HG03175 (cell line): ENCODE data around the gene PLEKHA7.
"Not testable (repeated sequence)": the region's sequence is repeated elsewhere in the genome, so short reads cannot be mapped to it uniquely, and the experiment has no call there.

Experiments
- ATAC-seq: cut with Tn5 transposase; IDR thresholded peaks from one replicate; pipeline ENCODE4 v1.9.1; 2021; ENCODE audit warnings: mild to moderate bottlenecking, moderate library complexity; ENCODE audit not compliant: unreplicated experiment

PLEKHA7 gene

GRCh38 chr11:16889905-16890304 is 124.3 kb downstream of the PLEKHA7 start:
- no peak for ATAC-seq

GRCh38 chr11:16889010-16889409 is 125.2 kb downstream of the PLEKHA7 start:
- ATAC-seq = not testable (repeated sequence)

- not testable (repeated sequence) for ATAC-seq
Measured at GRCh38 chr11:16887887-16888286, 126.3 kb downstream of the PLEKHA7 start.

- no peak for ATAC-seq
Measured at GRCh38 chr11:16883174-16883573, 131.0 kb downstream of the PLEKHA7 start.

GRCh38 chr11:16881766-16882165 is 132.4 kb downstream of the PLEKHA7 start:
- no peak for ATAC-seq

GRCh38 chr11:16881074-16881709 is 133.0 kb downstream of the PLEKHA7 start:
- no peak for ATAC-seq

- ATAC-seq = no peak
Measured at GRCh38 chr11:16880184-16880801, 133.9 kb downstream of the PLEKHA7 start.

- ATAC-seq = no peak
Measured at GRCh38 chr11:16879690-16880089, 134.5 kb downstream of the PLEKHA7 start.

GRCh38 chr11:16876837-16877236 is 137.4 kb downstream of the PLEKHA7 start:
- ATAC-seq = no peak

- ATAC-seq = no peak
Measured at GRCh38 chr11:16876053-16876752, 138.0 kb downstream of the PLEKHA7 start.

- no peak for ATAC-seq
Measured at GRCh38 chr11:16874275-16874975, 139.8 kb downstream of the PLEKHA7 start.

- ATAC-seq = no peak
Measured at GRCh38 chr11:16873289-16873688, 140.9 kb downstream of the PLEKHA7 start.

- ATAC-seq = no peak
Measured at GRCh38 chr11:16871368-16871767, 142.8 kb downstream of the PLEKHA7 start.

GRCh38 chr11:16867097-16867496 is 147.1 kb downstream of the PLEKHA7 start:
- ATAC-seq = no peak

GRCh38 chr11:16864428-16864827 is 149.8 kb downstream of the PLEKHA7 start:
- ATAC-seq = not testable (repeated sequence)

GRCh38 chr11:16863389-16863788 is 150.8 kb downstream of the PLEKHA7 start:
- no peak for ATAC-seq

GRCh38 chr11:16862726-16863125 is 151.5 kb downstream of the PLEKHA7 start:
- no peak for ATAC-seq

GRCh38 chr11:16861862-16862261 is 152.4 kb downstream of the PLEKHA7 start:
- ATAC-seq = no peak

- no peak for ATAC-seq
Measured at GRCh38 chr11:16860617-16861016, 153.6 kb downstream of the PLEKHA7 start.

- no peak for ATAC-seq
Measured at GRCh38 chr11:16859651-16860050, 154.6 kb downstream of the PLEKHA7 start.

GRCh38 chr11:16857186-16857585 is 157.0 kb downstream of the PLEKHA7 start:
- ATAC-seq = no peak
